Head of caudate nucleus (tissue), 42 donors: ENCODE data around the gene RPS26.
"Not testable (repeated sequence)": the region's sequence is repeated elsewhere in the genome, so short reads cannot be mapped to it uniquely, and the experiment has no call there.

Experiments used
- DNase-seq, 42 donors: peaks; one replicate each; pipeline versions ENCODE4 v3.0.0 to v3.0.0-alpha.2; 2020 to 2021; ENCODE audit warnings: mixed read lengths in 7 of 42
- intact Hi-C: fragments of 100-400 bp; cut with DNase I; formaldehyde crosslinking; loops from one replicate; pipeline ENCODE4 v1.15.0; 2022

RPS26 gene

GRCh38 chr12:56059964-56060363 is 18.2 kb downstream of the RPS26 start:
- DNase-seq, intact Hi-C loops: not testable (repeated sequence)

GRCh38 chr12:56061982-56062381 is 20.3 kb downstream of the RPS26 start:
- intact Hi-C loops = no loop called here
- DNase-seq = no peak

- no peak for DNase-seq
- intact Hi-C loops = no loop called here
Observed at GRCh38 chr12:56062996-56063395, 21.3 kb downstream of the RPS26 start.

- DNase-seq = no peak
- intact Hi-C loops = no loop called here
Observed at GRCh38 chr12:56071648-56072047, 29.9 kb downstream of the RPS26 start.

GRCh38 chr12:56074396-56074795 is 32.7 kb downstream of the RPS26 start:
- no peak for DNase-seq
- intact Hi-C loops = no loop called here

GRCh38 chr12:56077966-56078365 is 36.2 kb downstream of the RPS26 start:
- intact Hi-C loops, DNase-seq: not testable (repeated sequence)

- intact Hi-C loops = no loop called here
- no peak for DNase-seq
Observed at GRCh38 chr12:56078427-56078826, 36.7 kb downstream of the RPS26 start.

GRCh38 chr12:56078931-56079722 is 37.4 kb downstream of the RPS26 start:
- intact Hi-C loops = no loop called here
- peak; percentile 71 to 97 (median 90) for DNase-seq

GRCh38 chr12:56079723-56080555 is 38.2 kb downstream of the RPS26 start, which contains the start of gene ERBB3:
Gene ERBB3 (plus strand): TSS chr12:56080165. CDS start chr12:56080301, 136 bp downstream.
- intact Hi-C loops = no loop called here

GRCh38 chr12:56080556-56081138 is 38.9 kb downstream of the RPS26 start:
- intact Hi-C loops = no loop called here
- DNase-seq = peak in 8 of 42 donors; percentile 5 to 45 (median 11)

More at GRCh38 chr12:56079723-56080555, 38.2 kb downstream of the RPS26 start, which contains the start of gene ERBB3:
- DNase-seq = peak; percentile 65 to 94 (median 84)

GRCh38 chr12:56081393-56082347 is 40.0 kb downstream of the RPS26 start:
- peak; percentile 51 to 93 (median 76) for DNase-seq
- intact Hi-C loops = no loop called here

GRCh38 chr12:56082382-56082781 is 40.7 kb downstream of the RPS26 start:
- peak in 3 of 42 donors; percentile 2 to 27 (median 10) for DNase-seq
- intact Hi-C loops = no loop called here

- intact Hi-C loops = no loop called here
- peak; percentile 75 to 98 (median 92) for DNase-seq
Observed at GRCh38 chr12:56082967-56083366, 41.2 kb downstream of the RPS26 start.

GRCh38 chr12:56084958-56085543 is 43.3 kb downstream of the RPS26 start:
- intact Hi-C loops = no loop called here

GRCh38 chr12:56086096-56086495 is 44.4 kb downstream of the RPS26 start:
- no peak for DNase-seq
- intact Hi-C loops = no loop called here

More at GRCh38 chr12:56084958-56085543, 43.3 kb downstream of the RPS26 start:
- peak in 14 of 42 donors; percentile 8 to 63 (median 26) for DNase-seq

GRCh38 chr12:56086608-56087007 is 44.9 kb downstream of the RPS26 start:
- intact Hi-C loops = no loop called here
- no peak for DNase-seq

- intact Hi-C loops = no loop called here
- peak in 23 of 42 donors; percentile 18 to 81 (median 45) for DNase-seq
Observed at GRCh38 chr12:56087220-56087619, 45.5 kb downstream of the RPS26 start.
